Activated B cell treated with CpG ODN at 0.5 μM for 24 hours (primary cell): ENCODE measurements around the gene MACROH2A1. TPM values are rescaled to one million over a fixed set of nuclear protein-coding genes. Genes with fewer than 3 reads are reported as not detected.

ENCODE experiments used
- ATAC-seq: fragments of 200-7000 bp; cut with Tn5 transposase; one replicate; pipeline ENCODE4 v1.10.0; 2021; ENCODE audit warnings: low read depth, mild to moderate bottlenecking, moderate library complexity
- CTCF ChIA-PET: fragments of 350-600 bp; sonication (Branson Sonifier 250); formaldehyde crosslinking; loops from one replicate; lab custom pipeline; 2021; ENCODE audit warnings: antibody characterized with exemption; lab: Charles Lee
- POLR2A ChIA-PET: fragments of 350-600 bp; sonication (Branson Sonifier 250); formaldehyde crosslinking; loops from one replicate; lab custom pipeline; 2021; ENCODE audit warnings: antibody characterized with exemption; lab: Charles Lee
- DNase-seq: peaks from one replicate; pipeline ENCODE4 v3.0.0; 2022
- H3K27ac Mint-ChIP-seq: one replicate; pipeline ENCODE4 v1.8.0; 2020; ENCODE audit warnings: mixed read lengths
- H3K27me3 Mint-ChIP-seq: one replicate; pipeline ENCODE4 v1.8.0; 2021; ENCODE audit warnings: mixed read lengths
- H3K36me3 Mint-ChIP-seq: one replicate; pipeline ENCODE4 v1.8.0; 2021; ENCODE audit warnings: low read depth, mixed read lengths
- H3K4me1 Mint-ChIP-seq: one replicate; pipeline ENCODE4 v1.8.0; 2021; ENCODE audit warnings: mixed read lengths
- H3K4me3 Mint-ChIP-seq: one replicate; pipeline ENCODE4 v1.8.0; 2020; ENCODE audit warnings: mild to moderate bottlenecking, mixed read lengths
- H3K9me3 Mint-ChIP-seq: one replicate; pipeline ENCODE4 v1.8.0; 2020; ENCODE audit warnings: mixed read lengths
- intact Hi-C: fragments of 100-400 bp; cut with micrococcal nuclease; formaldehyde crosslinking; loops from one replicate; pipeline ENCODE4 v1.15.1; 2024
- total RNA-seq: library from RNA; stranded (reverse); gene quantifications from 2 replicates; pipeline ENCODE4 v1.2.3, GENCODE V29; 2022
- TF ChIP-seq, protein P1 (sequence below): fragments of 200-600 bp; IDR thresholded peaks from one replicate; pipeline ENCODE4 v1.8.0; 2022; ENCODE audit warnings: antibody characterized with exemption, mild to moderate bottlenecking

Gene MACROH2A1
- total RNA-seq, 1 donor from 2014 or later: 125 TPM

DNA sequence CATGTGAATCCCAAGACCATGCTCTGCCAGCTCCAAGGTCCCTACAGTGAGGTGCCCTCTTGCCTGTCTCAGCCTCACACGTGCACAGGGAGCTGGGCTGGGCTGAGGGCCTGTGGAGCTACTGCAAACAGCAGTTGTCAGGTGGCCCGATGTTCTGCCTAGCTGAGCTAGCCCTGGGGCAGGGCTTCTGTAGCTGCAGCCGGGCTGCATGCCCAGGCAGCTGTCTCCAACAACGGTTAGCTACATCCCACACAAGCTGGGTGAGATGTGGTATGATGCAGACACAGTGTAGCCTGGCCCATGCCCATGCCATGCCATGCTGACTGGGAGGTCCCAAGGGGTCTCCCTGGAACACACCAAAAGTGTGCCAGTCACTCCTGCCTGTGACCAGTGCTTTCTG lies 62.0 kb downstream of the MACROH2A1 start:
- Mint-ChIP-seq H3K4me3 (no peak overlapping the region), H3K36me3 (peaks cover 76% of the 10 kb centered on the region), H3K27me3 (no peaks in the 10 kb centered on the region), H3K27ac (no peak overlapping the region), H3K9me3 (no peaks in the 10 kb centered on the region), H3K4me1 (no peaks in the 10 kb centered on the region)
- CTCF ChIA-PET: no interaction called here
- intact Hi-C loops: no loop called here
- TF ChIP-seq, protein P1, sequence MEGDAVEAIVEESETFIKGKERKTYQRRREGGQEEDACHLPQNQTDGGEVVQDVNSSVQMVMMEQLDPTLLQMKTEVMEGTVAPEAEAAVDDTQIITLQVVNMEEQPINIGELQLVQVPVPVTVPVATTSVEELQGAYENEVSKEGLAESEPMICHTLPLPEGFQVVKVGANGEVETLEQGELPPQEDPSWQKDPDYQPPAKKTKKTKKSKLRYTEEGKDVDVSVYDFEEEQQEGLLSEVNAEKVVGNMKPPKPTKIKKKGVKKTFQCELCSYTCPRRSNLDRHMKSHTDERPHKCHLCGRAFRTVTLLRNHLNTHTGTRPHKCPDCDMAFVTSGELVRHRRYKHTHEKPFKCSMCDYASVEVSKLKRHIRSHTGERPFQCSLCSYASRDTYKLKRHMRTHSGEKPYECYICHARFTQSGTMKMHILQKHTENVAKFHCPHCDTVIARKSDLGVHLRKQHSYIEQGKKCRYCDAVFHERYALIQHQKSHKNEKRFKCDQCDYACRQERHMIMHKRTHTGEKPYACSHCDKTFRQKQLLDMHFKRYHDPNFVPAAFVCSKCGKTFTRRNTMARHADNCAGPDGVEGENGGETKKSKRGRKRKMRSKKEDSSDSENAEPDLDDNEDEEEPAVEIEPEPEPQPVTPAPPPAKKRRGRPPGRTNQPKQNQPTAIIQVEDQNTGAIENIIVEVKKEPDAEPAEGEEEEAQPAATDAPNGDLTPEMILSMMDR: no peak
- POLR2A ChIA-PET: no interaction called here
- DNase-seq: no peak
- ATAC-seq: no peak

DNA sequence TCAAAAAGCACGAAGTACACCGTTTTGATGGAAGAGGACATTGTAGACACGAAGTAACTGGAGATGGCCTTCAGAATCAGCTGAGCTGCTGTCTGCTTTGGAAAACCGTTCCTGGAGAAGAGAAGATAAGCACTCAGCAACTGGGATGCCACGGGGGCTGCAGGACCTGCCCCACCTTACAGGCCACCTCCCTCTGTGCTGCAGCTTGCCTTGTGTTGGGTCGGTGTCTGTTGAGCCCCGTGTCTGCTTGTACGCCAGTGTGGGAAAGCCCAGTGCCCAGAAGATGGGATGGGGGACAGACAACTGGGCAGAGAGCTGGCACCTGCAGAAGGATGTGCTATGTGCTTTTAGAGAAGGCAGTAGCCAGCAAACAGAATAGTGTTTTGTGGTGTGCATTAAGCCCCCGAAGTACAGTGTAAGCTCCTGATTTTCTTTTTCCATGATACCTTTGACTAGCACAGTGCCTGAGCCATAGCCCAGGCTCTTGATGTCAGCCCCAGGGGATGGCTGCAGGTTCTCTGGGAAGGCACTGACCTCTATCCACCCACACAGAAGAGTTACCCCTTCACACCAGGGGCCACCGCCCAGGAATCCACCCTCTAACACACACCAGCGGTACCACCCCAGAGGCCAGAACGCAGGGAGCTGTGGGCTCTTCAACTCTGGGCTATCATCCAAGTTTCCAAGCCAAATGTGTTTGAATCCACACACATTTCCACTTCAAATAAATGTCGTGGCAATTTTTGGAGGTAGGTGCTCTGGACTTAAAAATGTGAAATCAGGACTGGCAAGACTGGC lies 63.8 kb downstream of the MACROH2A1 start:
- POLR2A ChIA-PET: no interaction called here
- H3K4me3 Mint-ChIP-seq: no peak overlapping the region
- CTCF ChIA-PET: no interaction called here
- TF ChIP-seq, protein P1: no peak
- H3K9me3 Mint-ChIP-seq: no peaks in the 10 kb centered on the region
- H3K27me3 Mint-ChIP-seq: no peaks in the 10 kb centered on the region
- DNase-seq: no peak
- H3K36me3 Mint-ChIP-seq: peaks cover 67% of the 10 kb centered on the region
- H3K4me1 Mint-ChIP-seq: no peaks in the 10 kb centered on the region
- ATAC-seq: no peak
- intact Hi-C loops: no loop called here
- H3K27ac Mint-ChIP-seq: no peak overlapping the region

DNA sequence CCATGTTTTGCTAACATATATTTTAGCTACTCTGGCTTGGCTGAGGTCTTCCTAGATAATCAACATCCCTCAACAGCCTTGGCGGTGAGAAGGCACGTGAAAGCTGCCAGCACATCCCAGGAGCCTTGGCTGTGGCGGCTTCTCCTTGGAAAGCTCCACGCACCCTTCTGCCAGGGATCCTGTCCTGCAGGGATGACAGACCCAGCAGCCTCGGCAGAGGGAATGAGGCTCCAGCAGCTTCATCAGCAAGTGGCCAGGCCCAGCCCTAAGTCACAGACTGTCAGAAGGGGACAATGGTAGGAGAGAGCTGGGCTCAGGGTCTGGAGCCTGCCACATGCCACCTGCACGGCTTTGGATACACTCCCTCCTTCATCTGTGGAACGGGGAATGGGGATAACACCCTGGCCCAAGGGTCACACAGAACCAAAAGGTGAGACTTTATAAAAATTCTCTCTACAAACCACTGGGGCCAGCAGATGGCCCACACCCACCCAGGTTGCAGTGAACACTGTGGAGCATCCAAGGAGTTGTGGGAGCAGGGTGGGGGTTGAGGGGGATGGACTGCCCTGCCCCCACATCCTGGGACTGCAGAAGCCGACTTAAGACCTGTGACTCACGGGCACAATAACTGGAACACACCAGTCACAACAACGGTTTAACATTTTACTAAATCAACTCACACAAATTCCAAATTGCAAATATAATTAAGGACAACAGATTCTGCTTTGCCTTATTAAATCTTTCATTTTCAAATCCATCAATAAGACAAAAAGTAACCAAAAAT lies 65.1 kb downstream of the MACROH2A1 start:
- Mint-ChIP-seq H3K27ac (no peak overlapping the region), H3K27me3 (no peaks in the 10 kb centered on the region), H3K4me1 (no peaks in the 10 kb centered on the region), H3K36me3 (peaks cover 59% of the 10 kb centered on the region), H3K4me3 (no peak overlapping the region), H3K9me3 (no peaks in the 10 kb centered on the region)
- ATAC-seq (no peak), DNase-seq (no peak)
- POLR2A ChIA-PET: no interaction called here
- intact Hi-C loops: no loop called here
- TF ChIP-seq, protein P1: no peak
- CTCF ChIA-PET: no interaction called here

DNA sequence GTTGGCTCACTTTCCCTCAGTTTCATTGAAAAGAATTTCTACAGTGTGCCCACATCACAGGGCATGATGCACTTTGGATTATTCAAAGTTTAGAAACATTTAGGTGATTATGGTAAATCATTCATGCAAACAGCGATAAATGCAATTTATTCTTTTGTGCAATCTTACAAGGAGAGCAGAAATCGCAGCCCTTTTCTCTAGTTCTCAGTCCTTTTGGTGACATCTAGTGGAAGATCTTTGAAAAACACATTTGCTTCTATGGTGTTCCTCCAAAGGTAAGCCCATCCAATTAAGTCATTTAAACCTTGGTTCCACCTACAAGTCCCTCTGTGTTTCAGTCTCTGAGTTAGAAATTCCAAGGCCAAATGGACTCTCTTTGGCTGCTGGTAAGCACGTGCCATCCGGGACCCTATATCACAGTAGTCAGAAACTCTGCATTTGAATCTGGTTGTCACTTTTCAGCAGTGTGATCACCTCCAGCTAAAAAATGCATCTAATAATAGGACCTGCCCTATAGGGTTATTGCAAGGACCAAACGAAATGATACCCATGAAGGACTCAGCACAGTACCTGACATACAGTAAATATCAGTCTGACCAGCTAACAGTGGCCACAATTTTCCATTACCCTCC lies 66.4 kb downstream of the MACROH2A1 start:
- ATAC-seq: no peak
- H3K4me1 Mint-ChIP-seq: no peaks in the 10 kb centered on the region
- TF ChIP-seq, protein P1: no peak
- H3K9me3 Mint-ChIP-seq: no peaks in the 10 kb centered on the region
- intact Hi-C loops: no loop called here
- H3K27me3 Mint-ChIP-seq: no peaks in the 10 kb centered on the region
- H3K36me3 Mint-ChIP-seq: peaks cover 49% of the 10 kb centered on the region
- H3K27ac Mint-ChIP-seq: no peak overlapping the region
- POLR2A ChIA-PET: no interaction called here
- H3K4me3 Mint-ChIP-seq: no peak overlapping the region
- CTCF ChIA-PET: no interaction called here
- DNase-seq: no peak

DNA sequence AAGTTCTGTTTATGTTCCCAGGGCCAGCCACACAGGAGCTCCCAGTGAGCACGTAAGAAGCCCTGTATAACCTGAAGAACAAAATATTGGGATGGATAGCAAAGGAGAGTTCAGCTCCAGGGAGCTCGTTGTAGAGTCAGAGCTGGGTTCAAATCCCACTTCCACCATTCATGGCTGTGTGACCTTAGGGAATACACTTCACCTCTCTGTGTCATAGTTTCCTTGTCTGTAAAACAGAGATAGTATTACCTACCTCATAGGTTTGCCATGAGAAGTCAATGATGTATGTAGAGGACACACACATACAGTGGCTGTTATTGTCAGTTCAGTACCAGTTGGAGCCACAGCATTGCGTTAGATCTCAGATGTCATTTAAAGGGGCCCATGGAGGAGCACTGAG lies 67.4 kb downstream of the MACROH2A1 start:
- Mint-ChIP-seq H3K4me3 (no peak overlapping the region), H3K9me3 (no peaks in the 10 kb centered on the region), H3K27me3 (no peaks in the 10 kb centered on the region), H3K4me1 (no peaks in the 10 kb centered on the region), H3K27ac (no peak overlapping the region), H3K36me3 (peaks cover 41% of the 10 kb centered on the region)
- TF ChIP-seq, protein P1: no peak
- ATAC-seq: no peak
- ChIA-PET POLR2A (no interaction called here), CTCF (no interaction called here)
- intact Hi-C loops: no loop called here
- no peak for DNase-seq
